Kidney epithelial cell (primary cell): ENCODE data around the gene AFF2. TPM values are rescaled to one million over a fixed set of nuclear protein-coding genes. Genes with fewer than 3 reads are reported as not detected.

Experiments
- DNase-seq: peaks from one replicate; pipeline ENCODE4 v3.0.0-alpha.2; 2010; ENCODE audit warnings: low read depth
- H3K27me3 ChIP-seq: 2 replicates; pipeline ENCODE4 v1.6.0; 2011; ENCODE audit warnings: low read length; ENCODE audit not compliant: control insufficient read depth, insufficient read depth
- H3K36me3 ChIP-seq: 2 replicates; pipeline ENCODE4 v1.5.1; 2011; ENCODE audit warnings: low read length; ENCODE audit not compliant: control insufficient read depth, insufficient read depth
- H3K4me3 ChIP-seq: 2 replicates; pipeline ENCODE4 v1.5.1; 2011; ENCODE audit warnings: low read depth, mild to moderate bottlenecking, control low read depth, low read length
- CTCF ChIP-seq: IDR thresholded peaks from 2 replicates; pipeline ENCODE4 v1.5.1; 2011; ENCODE audit warnings: mild to moderate bottlenecking, moderate library complexity, low read length, control low read depth, inconsistent platforms; ENCODE audit not compliant: insufficient read depth, poor library complexity, severe bottlenecking
- total RNA-seq: library from RNA; depleted of rRNA; stranded (reverse); fragments of >200 nt; gene quantifications from 2 replicates; pipeline ENCODE4 v1.2.3, GENCODE V29; 2015

AFF2 gene
- total RNA-seq, 1 donor from 2014 or later = 1.3 TPM

GRCh38 chrX:148537556-148538182 lies 37.3 kb downstream of the AFF2 start:
- Histone ChIP-seq H3K27me3 (no peaks in the 10 kb centered on the region), H3K4me3 (no peak overlapping the region), H3K36me3 (no peaks in the 10 kb centered on the region)
- TF ChIP-seq CTCF = no peak
- DNase-seq = no peak

GRCh38 chrX:148538582-148538981 lies 38.2 kb downstream of the AFF2 start:
- Histone ChIP-seq H3K4me3 (no peak overlapping the region), H3K36me3 (no peaks in the 10 kb centered on the region), H3K27me3 (no peaks in the 10 kb centered on the region)
- no peak for TF ChIP-seq CTCF
- no peak for DNase-seq

GRCh38 chrX:148540114-148540513 lies 39.7 kb downstream of the AFF2 start:
- H3K27me3 ChIP-seq = no peaks in the 10 kb centered on the region
- no peak for DNase-seq
- no peak for TF ChIP-seq CTCF
- no peaks in the 10 kb centered on the region for H3K36me3 ChIP-seq
- no peak overlapping the region for H3K4me3 ChIP-seq

GRCh38 chrX:148540671-148541583 lies 40.5 kb downstream of the AFF2 start:
- H3K36me3 ChIP-seq = no peaks in the 10 kb centered on the region

GRCh38 chrX:148541584-148541940 lies 41.1 kb downstream of the AFF2 start:
- Histone ChIP-seq H3K36me3 (no peaks in the 10 kb centered on the region), H3K27me3 (no peaks in the 10 kb centered on the region), H3K4me3 (no peak overlapping the region)
- no peak for DNase-seq
- no peak for TF ChIP-seq CTCF

More at GRCh38 chrX:148540671-148541583, 40.5 kb downstream of the AFF2 start:
- H3K27me3 ChIP-seq = no peaks in the 10 kb centered on the region
- no peak for DNase-seq
- TF ChIP-seq CTCF = no peak
- H3K4me3 ChIP-seq = no peak overlapping the region
